Endothelial cell of umbilical vein (primary cell): ENCODE data around the gene CEACAM21.
"Not testable (repeated sequence)": the region's sequence is repeated elsewhere in the genome, so short reads cannot be mapped to it uniquely, and the experiment has no call there.

Experiments
- CTCF ChIP-seq, 2 donors: IDR thresholded peaks; 1 replicate in 1 of 2; 2 replicates in 1 of 2; pipeline ENCODE4 v1.5.1; 2011; ENCODE audit warnings: low read length in 2 of 2, mild to moderate bottlenecking in 2 of 2, moderate library complexity in 2 of 2, control low read depth in 1 of 2, inconsistent platforms in 1 of 2, low read depth in 1 of 2; ENCODE audit not compliant: insufficient read depth in 1 of 2; ENCODE audit errors: extremely low read depth in 1 of 2
- EZH2 ChIP-seq: IDR thresholded peaks from 2 replicates; pipeline ENCODE4 v1.6.1; 2012; ENCODE audit warnings: borderline replicate concordance, low read depth, mild to moderate bottlenecking, moderate library complexity, low read length, inconsistent platforms; ENCODE audit not compliant: severe bottlenecking
- FOS ChIP-seq: IDR thresholded peaks from 2 replicates; pipeline ENCODE4 v1.6.1; 2011; ENCODE audit warnings: mild to moderate bottlenecking, low read length, moderate library complexity, borderline replicate concordance; ENCODE audit not compliant: insufficient read depth
- JUN ChIP-seq: IDR thresholded peaks from 2 replicates; pipeline ENCODE4 v1.6.1; 2011; ENCODE audit warnings: borderline replicate concordance, low read depth; ENCODE audit not compliant: insufficient read length, insufficient read depth
- POLR2A ChIP-seq: IDR thresholded peaks from 2 replicates; pipeline ENCODE4 v1.6.1; 2012; ENCODE audit warnings: low read depth, mild to moderate bottlenecking, control low read depth, low read length

- TF ChIP-seq CTCF (IDR thresholded peaks at IDR 0.05; ENCODE audit: extremely low read depth in 1 of 2, insufficient read depth in 1 of 2, low read depth in 1 of 2, low read length in 2 of 2); POLR2A; JUN; EZH2; FOS: not testable (repeated sequence)
Measured at GRCh38 chr19:41581068-41581467, 5.1 kb downstream of the CEACAM21 start.
